Stimulated activated CD4-positive, alpha-beta T cell treated with anti-CD3 and anti-CD28 coated beads, Interleukin-2, amount 100 ng/mL, for 24 hours (primary cell): ENCODE data around the gene SREK1IP1.

Source experiments
- DNase-seq, 2 donors: peaks; one replicate each; pipeline ENCODE4 v3.0.0-alpha.2; 2020

Gene SREK1IP1

GRCh38 chr5:64768358-64769312 is at the start of gene SREK1IP1, which contains the start of gene CWC27:
SREK1IP1 (minus strand) TSS chr5:64768691; CDS start chr5:64768517, 174 bp downstream.
CWC27 (plus strand) TSS chr5:64768930; CDS start chr5:64769147, 217 bp downstream.
- peak; percentile 79 to 82 for DNase-seq

DNA sequence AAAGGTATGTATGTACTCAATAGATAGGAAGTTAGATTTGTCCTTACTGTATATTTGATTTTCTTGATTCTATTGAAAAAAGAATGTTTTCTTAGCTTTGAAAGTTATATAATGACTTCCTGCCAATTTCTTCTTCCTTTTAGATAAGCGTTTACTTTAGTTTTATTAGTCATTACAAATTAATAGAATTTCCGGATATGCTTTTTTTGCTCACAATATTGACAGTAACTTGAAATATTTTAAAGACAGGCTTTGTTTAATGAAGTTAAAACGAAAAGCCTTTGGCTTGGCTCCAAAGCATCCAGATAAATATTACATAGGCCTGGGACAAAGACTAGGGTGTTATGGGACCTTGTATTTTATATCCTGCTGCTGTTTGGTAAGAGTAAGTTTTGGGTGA is 49.8 kb upstream of the SREK1IP1 start:
- DNase-seq, result no peak

DNA sequence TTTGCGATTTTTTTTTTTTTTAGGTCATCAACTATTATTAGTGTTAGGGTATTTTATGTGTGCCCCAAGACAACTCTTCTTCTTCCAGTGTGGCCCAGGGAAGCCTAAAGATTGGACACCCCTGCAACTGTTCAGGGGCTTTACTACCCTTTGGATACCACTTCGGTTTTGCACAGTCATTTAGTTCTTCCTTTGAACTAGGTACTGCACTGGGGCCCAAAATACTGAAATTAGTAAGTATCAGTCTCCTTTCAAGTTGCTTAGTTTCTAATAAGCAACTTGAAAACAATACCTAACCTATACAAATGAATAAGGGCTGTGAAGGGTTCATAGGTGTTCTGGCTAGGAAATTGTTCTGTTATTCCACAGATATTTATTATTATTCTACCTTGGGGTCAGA is 45.6 kb upstream of the SREK1IP1 start:
- DNase-seq, result no peak

DNA sequence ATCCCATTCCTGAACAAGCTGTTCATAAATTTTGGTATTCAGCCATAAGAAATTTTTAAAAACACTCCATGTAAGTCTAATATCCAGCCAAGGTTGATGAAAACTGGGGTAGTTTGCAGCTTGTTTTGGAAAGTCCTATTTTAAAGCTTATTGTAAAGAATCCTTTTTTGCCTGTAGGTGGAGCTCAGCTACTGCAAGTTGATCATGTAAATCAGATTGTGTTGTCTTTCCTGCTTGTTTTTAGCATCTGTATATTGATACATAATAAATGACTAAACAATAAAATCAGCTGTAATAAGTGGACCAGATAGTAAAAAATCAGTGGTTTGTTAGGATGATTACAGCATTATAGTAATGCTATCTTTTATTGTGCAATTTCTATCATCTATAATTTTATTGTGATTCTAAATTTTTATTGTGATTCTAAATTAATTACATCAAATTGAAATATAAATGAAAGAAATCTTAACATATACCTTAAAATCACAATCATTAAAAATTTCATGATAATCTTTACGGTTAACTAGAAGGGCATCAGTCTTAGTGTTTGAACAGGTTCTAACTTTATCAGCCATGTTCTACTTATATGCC is 42.7 kb upstream of the SREK1IP1 start:
- no peak for DNase-seq

- DNase-seq, result no peak
Observed at GRCh38 chr5:64807520-64807919, 39.0 kb upstream of the SREK1IP1 start.

GRCh38 chr5:64806537-64806936 is 38.0 kb upstream of the SREK1IP1 start:
- DNase-seq, result no peak

DNA sequence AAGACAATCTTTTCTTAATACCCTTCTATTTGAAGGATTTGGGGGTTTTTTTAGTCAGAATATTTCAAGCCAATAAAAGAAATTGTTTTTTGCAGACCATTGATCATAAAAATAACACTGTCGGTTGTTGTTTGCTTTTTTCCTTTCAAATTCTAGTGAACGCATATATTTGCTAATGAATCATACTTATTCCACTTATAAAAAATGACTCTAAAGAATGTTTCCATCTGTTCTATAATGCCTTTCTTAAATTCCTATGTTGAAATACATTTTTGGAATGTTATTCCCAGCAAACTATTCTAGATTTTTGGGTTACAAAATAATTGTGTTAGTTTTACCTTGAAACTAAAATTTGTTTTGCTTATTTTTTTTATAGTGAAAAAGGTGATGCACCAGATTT is 32.4 kb upstream of the SREK1IP1 start:
- no peak for DNase-seq

GRCh38 chr5:64796301-64796700 is 27.8 kb upstream of the SREK1IP1 start:
- DNase-seq, result no peak

GRCh38 chr5:64794053-64794770 is 25.7 kb upstream of the SREK1IP1 start:
- no peak for DNase-seq

- DNase-seq, result no peak
Observed at GRCh38 chr5:64792469-64792868, 24.0 kb upstream of the SREK1IP1 start.

GRCh38 chr5:64790210-64790609 is 21.7 kb upstream of the SREK1IP1 start:
- no peak for DNase-seq

DNA sequence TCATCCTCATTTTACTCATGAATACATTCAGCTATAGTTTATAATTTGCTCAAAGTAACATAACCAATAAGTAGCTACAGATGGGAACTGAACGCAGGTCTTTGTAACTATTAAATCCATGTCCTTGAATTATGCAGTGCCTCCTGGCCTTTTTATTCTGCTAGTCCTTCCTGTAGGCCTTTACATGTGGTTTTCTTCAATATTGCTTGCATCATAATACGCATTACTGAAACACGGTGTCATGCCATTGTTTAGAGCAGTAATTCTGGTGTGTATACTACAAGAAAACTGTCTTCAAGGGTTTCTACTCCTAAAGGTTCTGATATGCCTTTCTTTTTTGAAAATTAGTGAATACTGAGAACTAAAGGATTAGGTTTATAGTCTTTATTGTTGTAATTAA is 21.0 kb upstream of the SREK1IP1 start:
- no peak for DNase-seq

GRCh38 chr5:64788156-64788555 is 19.7 kb upstream of the SREK1IP1 start:
- no peak for DNase-seq

DNA sequence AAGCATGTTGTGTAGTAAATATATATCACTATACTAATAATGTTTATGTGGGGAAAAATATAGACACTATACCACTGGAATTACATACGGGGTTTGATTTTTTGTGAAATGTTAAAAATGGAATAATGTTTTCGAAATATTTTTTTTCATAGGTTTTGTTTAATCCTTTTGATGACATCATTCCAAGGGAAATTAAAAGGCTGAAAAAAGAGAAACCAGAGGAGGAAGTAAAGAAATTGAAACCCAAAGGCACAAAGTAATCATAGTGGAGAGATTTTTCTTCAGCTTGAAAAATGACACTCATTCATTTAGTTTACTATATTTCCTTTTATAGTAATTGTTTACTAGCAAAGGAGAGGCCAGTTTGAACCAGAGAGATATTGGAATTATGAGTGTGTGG is 17.9 kb upstream of the SREK1IP1 start:
- DNase-seq, result no peak

- peak; percentile 70 to 79 for DNase-seq
Observed at GRCh38 chr5:64784451-64785025, 16.0 kb upstream of the SREK1IP1 start.

- DNase-seq, result no peak
Observed at GRCh38 chr5:64775291-64775690, 6.8 kb upstream of the SREK1IP1 start.

GRCh38 chr5:64773533-64773932 is 5.0 kb upstream of the SREK1IP1 start:
- DNase-seq, result no peak

- DNase-seq, result no peak
Observed at GRCh38 chr5:64771736-64772135, 3.2 kb upstream of the SREK1IP1 start.

- DNase-seq, result no peak
Observed at GRCh38 chr5:64769855-64770254, 1.4 kb upstream of the SREK1IP1 start.

DNA sequence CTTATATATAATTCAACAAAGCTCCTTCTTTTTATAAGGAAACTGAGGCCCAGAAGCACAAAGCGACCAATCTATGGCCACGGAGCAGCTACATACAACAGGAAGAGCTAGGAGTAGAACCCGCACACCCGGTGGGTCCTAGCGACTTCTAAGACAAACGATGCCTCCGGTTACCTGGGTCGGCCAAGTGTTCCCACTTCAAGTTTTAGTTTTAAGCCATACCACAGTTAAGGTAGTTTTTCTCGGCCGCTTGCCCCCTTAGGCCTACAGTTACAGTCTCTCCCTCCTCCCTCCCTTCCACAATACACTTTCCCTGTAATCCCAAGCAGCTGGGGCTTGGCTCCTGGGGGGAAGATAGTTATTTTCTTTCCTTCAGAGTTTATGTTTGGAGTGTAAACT is 533 bp downstream of the SREK1IP1 start:
- peak; percentile 21 for DNase-seq

GRCh38 chr5:64766941-64767340 is 1.6 kb downstream of the SREK1IP1 start:
- no peak for DNase-seq

DNA sequence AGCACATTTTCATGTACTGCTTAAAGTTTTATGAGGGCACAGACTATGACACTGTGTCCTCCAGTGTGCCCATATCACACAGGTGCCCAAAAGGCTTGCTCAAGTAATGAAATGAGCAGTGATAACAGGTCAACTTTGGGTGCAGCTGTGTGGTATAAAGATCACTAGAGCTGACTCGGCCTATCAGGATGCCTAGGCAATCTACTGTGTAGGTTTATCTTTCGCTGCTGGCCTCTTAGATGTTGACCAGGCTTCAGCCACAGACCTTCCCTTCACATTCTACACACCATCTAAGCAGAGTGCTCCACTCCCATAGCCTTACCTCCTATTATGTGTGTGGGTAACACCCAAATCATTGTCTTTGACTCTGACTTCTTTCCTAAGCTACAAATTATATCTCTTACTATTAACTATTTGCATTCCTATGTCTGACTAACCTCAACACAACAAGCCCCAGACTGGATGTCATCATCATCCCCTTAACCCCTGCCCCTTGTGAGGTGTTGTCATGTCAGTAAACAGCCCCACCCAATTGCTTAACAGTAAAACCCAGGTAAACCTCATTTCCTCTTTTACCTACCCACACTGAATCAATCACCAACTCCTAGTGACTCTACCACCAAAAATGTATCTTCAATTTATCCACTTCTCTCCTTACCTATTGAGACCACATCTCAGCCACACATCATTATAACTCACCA is 2.5 kb downstream of the SREK1IP1 start:
- no peak for DNase-seq
